Activated CD4-positive, alpha-beta T cell treated with anti-CD3 and anti-CD28 coated beads, Interleukin-2, amount 10 ng/mL, durations not matched to agents 24 days and 14 days (primary cell): Measurements from ENCODE around the gene TIAM1. TPM values are rescaled to one million over a fixed set of nuclear protein-coding genes. Genes with fewer than 3 reads are reported as not detected.

ENCODE experiments used
- DNase-seq: peaks from one replicate; pipeline ENCODE4 v3.0.0; 2022
- H3K27ac Mint-ChIP-seq: one replicate; pipeline ENCODE4 v1.8.0; 2022; ENCODE audit warnings: mild to moderate bottlenecking, mixed read lengths
- H3K27me3 Mint-ChIP-seq: one replicate; pipeline ENCODE4 v1.8.0; 2022; ENCODE audit warnings: mixed read lengths
- H3K36me3 Mint-ChIP-seq: one replicate; pipeline ENCODE4 v1.8.0; 2022; ENCODE audit warnings: low read depth, mild to moderate bottlenecking, mixed read lengths
- H3K4me1 Mint-ChIP-seq: one replicate; pipeline ENCODE4 v1.8.0; 2021; ENCODE audit warnings: mixed read lengths
- H3K4me3 Mint-ChIP-seq: one replicate; pipeline ENCODE4 v1.8.0; 2022; ENCODE audit warnings: mild to moderate bottlenecking, moderate library complexity, mixed read lengths
- H3K9me3 Mint-ChIP-seq: one replicate; pipeline ENCODE4 v1.8.0; 2021; ENCODE audit warnings: mixed read lengths
- intact Hi-C: fragments of 100-400 bp; cut with micrococcal nuclease; formaldehyde crosslinking; loops from one replicate; pipeline ENCODE4 v1.15.1; 2023
- total RNA-seq: library from RNA; stranded (reverse); gene quantifications from 2 replicates; pipeline ENCODE4 v1.2.3, GENCODE V29; 2022

The TIAM1 gene
- total RNA-seq, 1 donor from 2014 or later: 104 TPM

- Mint-ChIP-seq H3K9me3 (no peaks in the 10 kb centered on the region), H3K27ac (no peak overlapping the region), H3K4me1 (peaks cover 12% of the 10 kb centered on the region), H3K36me3 (peaks cover 16% of the 10 kb centered on the region), H3K27me3 (no peaks in the 10 kb centered on the region), H3K4me3 (no peak overlapping the region)
- intact Hi-C loops: no loop called here
- no peak for DNase-seq
Measured at GRCh38 chr21:31257265-31257664, 86.8 kb downstream of the TIAM1 start.

DNA sequence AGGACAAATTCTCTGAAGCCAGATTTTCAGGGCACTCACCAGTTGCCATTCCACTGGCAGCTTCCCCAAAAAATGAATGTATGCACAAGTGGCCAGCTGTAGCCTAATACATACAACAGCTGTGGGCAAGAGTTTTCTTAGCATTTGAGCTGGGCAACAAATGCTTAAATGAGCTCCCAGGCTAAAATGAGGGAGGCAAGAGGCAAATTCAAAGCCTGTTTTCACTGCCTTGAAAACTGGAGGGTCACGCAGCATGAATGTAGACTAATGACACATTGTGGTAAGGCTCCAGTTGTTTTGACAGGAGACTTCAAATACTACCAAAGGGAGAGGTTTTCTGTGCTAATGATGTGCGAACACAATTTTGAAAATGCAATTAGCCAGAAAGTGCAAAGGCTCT lies 88.2 kb downstream of the TIAM1 start:
- no peak overlapping the region for H3K27ac Mint-ChIP-seq
- peaks cover 9% of the 10 kb centered on the region for H3K4me1 Mint-ChIP-seq
- no peaks in the 10 kb centered on the region for H3K9me3 Mint-ChIP-seq
- intact Hi-C loops: no loop called here
- no peak for DNase-seq
- no peaks in the 10 kb centered on the region for H3K27me3 Mint-ChIP-seq
- peaks cover 18% of the 10 kb centered on the region for H3K36me3 Mint-ChIP-seq
- H3K4me3 Mint-ChIP-seq: no peak overlapping the region

DNA sequence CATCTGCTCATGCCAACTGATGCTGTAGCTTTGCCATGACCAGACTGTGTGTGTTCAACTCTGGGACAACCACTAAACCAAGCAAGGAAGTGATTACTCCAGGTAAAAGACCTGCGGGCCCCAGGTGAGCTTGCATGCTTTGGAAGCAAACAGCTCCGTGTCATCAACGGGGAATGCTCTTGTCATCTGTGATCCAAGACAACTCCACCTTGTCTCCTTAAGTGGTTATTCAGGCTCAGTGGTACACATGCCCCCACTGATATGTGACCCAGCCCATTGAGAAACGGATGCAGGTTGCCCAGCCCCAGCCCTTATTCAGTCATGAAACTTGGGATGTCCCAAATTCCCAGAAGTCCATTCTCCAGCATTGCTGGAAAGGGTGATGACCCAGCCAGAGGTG lies 89.0 kb downstream of the TIAM1 start:
- Mint-ChIP-seq H3K27ac (no peak overlapping the region), H3K27me3 (no peaks in the 10 kb centered on the region), H3K9me3 (no peaks in the 10 kb centered on the region), H3K36me3 (peaks cover 24% of the 10 kb centered on the region), H3K4me1 (peaks cover 6% of the 10 kb centered on the region), H3K4me3 (no peak overlapping the region)
- no peak for DNase-seq
- intact Hi-C loops: no loop called here

DNA sequence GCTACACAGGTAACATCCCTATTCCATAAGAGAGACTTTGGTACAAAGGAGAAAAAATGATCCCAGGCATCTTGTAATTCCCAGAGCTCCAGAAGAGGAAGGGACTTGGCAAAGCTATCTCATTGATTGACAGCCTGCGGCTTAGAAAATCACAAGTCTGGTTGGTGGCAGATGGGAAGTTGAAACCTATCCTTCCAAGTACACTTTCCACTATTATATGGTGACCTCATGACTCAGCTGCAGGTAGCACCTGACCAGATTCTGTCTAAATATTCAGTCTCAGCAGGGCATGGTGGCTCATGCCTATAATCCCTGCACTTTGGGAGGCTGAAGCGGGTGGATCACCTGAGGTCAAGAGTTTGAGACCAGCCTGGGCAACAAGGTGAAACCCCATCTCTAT lies 89.9 kb downstream of the TIAM1 start:
- Mint-ChIP-seq H3K4me3 (no peak overlapping the region), H3K36me3 (peaks cover 28% of the 10 kb centered on the region), H3K4me1 (peaks cover 6% of the 10 kb centered on the region), H3K9me3 (no peaks in the 10 kb centered on the region), H3K27ac (no peak overlapping the region), H3K27me3 (no peaks in the 10 kb centered on the region)
- DNase-seq: no peak
- intact Hi-C loops: no loop called here

DNA sequence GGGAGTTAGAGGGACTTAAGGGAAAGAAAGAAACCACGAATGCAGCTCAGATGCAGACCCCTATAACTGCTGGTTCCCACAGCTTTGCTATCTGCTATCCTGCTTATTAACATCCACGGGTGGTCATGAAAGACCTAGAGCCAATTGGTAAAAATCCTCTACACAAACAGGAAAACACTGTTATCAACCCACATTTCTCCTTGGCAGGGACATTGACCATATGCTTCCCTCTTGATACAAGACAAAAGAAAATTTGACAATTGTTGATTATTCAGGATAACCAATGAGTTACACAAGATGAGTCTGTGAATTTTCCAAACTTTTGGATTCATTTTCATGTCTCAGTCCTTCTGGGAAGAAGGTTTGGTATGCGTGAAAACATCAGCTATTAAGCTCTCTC lies 90.4 kb downstream of the TIAM1 start:
- intact Hi-C loops: no loop called here
- Mint-ChIP-seq H3K36me3 (peaks cover 33% of the 10 kb centered on the region), H3K4me3 (no peak overlapping the region), H3K4me1 (peaks cover 6% of the 10 kb centered on the region), H3K27ac (no peak overlapping the region), H3K27me3 (no peaks in the 10 kb centered on the region), H3K9me3 (no peaks in the 10 kb centered on the region)
- DNase-seq: no peak

- intact Hi-C loops: no loop called here
- no peak for DNase-seq
- H3K36me3 Mint-ChIP-seq: peaks cover 33% of the 10 kb centered on the region
- no peaks in the 10 kb centered on the region for H3K9me3 Mint-ChIP-seq
- no peaks in the 10 kb centered on the region for H3K27me3 Mint-ChIP-seq
- H3K4me1 Mint-ChIP-seq: peaks cover 3% of the 10 kb centered on the region
- no peak overlapping the region for H3K4me3 Mint-ChIP-seq
- H3K27ac Mint-ChIP-seq: no peak overlapping the region
Measured at GRCh38 chr21:31252611-31253010, 91.5 kb downstream of the TIAM1 start.

- Mint-ChIP-seq H3K36me3 (peaks cover 34% of the 10 kb centered on the region), H3K9me3 (no peaks in the 10 kb centered on the region), H3K4me3 (no peak overlapping the region), H3K27ac (no peak overlapping the region), H3K27me3 (no peaks in the 10 kb centered on the region), H3K4me1 (peaks cover 3% of the 10 kb centered on the region)
- no peak for DNase-seq
- intact Hi-C loops: no loop called here
Measured at GRCh38 chr21:31252091-31252490, 92.0 kb downstream of the TIAM1 start.

- Mint-ChIP-seq H3K27ac (no peak overlapping the region), H3K4me3 (no peak overlapping the region), H3K36me3 (peaks cover 36% of the 10 kb centered on the region), H3K4me1 (peaks cover 3% of the 10 kb centered on the region), H3K27me3 (no peaks in the 10 kb centered on the region), H3K9me3 (no peaks in the 10 kb centered on the region)
- intact Hi-C loops: no loop called here
- DNase-seq: no peak
Measured at GRCh38 chr21:31251686-31252085, 92.4 kb downstream of the TIAM1 start.

- Mint-ChIP-seq H3K27ac (no peak overlapping the region), H3K27me3 (no peaks in the 10 kb centered on the region), H3K9me3 (peaks cover 11% of the 10 kb centered on the region), H3K36me3 (peaks cover 60% of the 10 kb centered on the region), H3K4me1 (no peaks in the 10 kb centered on the region), H3K4me3 (no peak overlapping the region)
- DNase-seq: no peak
- intact Hi-C loops: no loop called here
Measured at GRCh38 chr21:31248598-31248997, 95.5 kb downstream of the TIAM1 start.

- intact Hi-C loops: no loop called here
- H3K27ac Mint-ChIP-seq: no peak overlapping the region
- peaks cover 82% of the 10 kb centered on the region for H3K36me3 Mint-ChIP-seq
- H3K27me3 Mint-ChIP-seq: no peaks in the 10 kb centered on the region
- H3K4me3 Mint-ChIP-seq: no peak overlapping the region
- H3K9me3 Mint-ChIP-seq: peaks cover 32% of the 10 kb centered on the region
- no peak for DNase-seq
- peaks cover 2% of the 10 kb centered on the region for H3K4me1 Mint-ChIP-seq
Measured at GRCh38 chr21:31243611-31244010, 100.5 kb downstream of the TIAM1 start.

DNA sequence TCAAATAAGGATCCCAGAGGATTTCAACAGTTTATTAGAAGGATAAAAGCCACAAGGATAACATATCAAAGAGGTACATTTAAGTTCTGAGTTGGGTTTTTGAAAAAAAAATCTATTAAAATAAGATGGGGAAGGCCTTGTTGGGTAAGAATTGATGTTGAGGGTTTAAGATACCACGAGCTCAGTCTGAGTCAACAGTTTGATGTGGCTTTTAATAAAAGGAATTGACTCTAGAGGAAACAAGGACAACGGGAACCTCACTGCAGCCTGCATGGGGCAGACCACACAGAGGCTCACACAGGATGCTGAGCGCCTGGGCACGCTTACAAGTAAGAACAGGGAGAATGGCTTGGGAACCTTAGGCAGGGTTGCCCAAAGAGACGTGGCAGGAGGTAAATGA lies 107.5 kb downstream of the TIAM1 start:
- peak; percentile 66 for DNase-seq
- Mint-ChIP-seq H3K4me3 (no peak overlapping the region), H3K9me3 (peaks cover 20% of the 10 kb centered on the region), H3K27me3 (no peaks in the 10 kb centered on the region), H3K27ac (peak overlapping the region; percentile 14), H3K4me1 (peaks cover 24% of the 10 kb centered on the region), H3K36me3 (peaks cover 70% of the 10 kb centered on the region)
- intact Hi-C loops: no loop called here

GRCh38 chr21:31235671-31236450 lies 108.2 kb downstream of the TIAM1 start:
- Mint-ChIP-seq H3K27me3 (no peaks in the 10 kb centered on the region), H3K36me3 (peaks cover 69% of the 10 kb centered on the region), H3K4me3 (no peak overlapping the region), H3K9me3 (peaks cover 14% of the 10 kb centered on the region), H3K4me1 (peaks cover 24% of the 10 kb centered on the region), H3K27ac (peak overlapping the region; percentile 59)
- intact Hi-C loops: no loop called here
- no peak for DNase-seq

GRCh38 chr21:31234936-31235335 lies 109.1 kb downstream of the TIAM1 start:
- no peak overlapping the region for H3K4me3 Mint-ChIP-seq
- intact Hi-C loops: no loop called here
- no peaks in the 10 kb centered on the region for H3K27me3 Mint-ChIP-seq
- H3K27ac Mint-ChIP-seq: no peak overlapping the region
- peaks cover 66% of the 10 kb centered on the region for H3K36me3 Mint-ChIP-seq
- peaks cover 6% of the 10 kb centered on the region for H3K9me3 Mint-ChIP-seq
- peaks cover 24% of the 10 kb centered on the region for H3K4me1 Mint-ChIP-seq
- DNase-seq: no peak

GRCh38 chr21:31233711-31234110 lies 110.3 kb downstream of the TIAM1 start:
- H3K27ac Mint-ChIP-seq: no peak overlapping the region
- no peaks in the 10 kb centered on the region for H3K27me3 Mint-ChIP-seq
- H3K4me1 Mint-ChIP-seq: peaks cover 27% of the 10 kb centered on the region
- no peak for DNase-seq
- H3K4me3 Mint-ChIP-seq: no peak overlapping the region
- intact Hi-C loops: no loop called here
- H3K9me3 Mint-ChIP-seq: peaks cover 6% of the 10 kb centered on the region
- peaks cover 66% of the 10 kb centered on the region for H3K36me3 Mint-ChIP-seq

DNA sequence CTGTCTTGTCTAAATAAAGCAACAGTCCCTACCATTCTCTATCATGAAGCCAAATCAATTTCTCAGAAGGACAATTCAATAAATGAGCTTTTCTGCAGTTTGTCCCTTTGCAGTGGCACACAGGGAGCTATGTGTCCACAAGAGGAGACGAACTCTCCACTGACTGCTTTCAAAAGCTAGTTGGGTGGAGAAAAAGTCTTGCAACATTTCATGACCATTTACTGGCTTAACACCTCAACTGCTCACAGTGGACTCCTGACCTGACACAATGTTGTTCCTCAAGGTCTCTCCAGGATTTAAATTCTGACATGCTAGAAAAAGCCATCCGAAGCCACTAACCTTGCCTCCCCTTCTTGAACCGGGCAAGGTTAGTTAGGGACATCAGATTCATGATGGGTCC lies 111.7 kb downstream of the TIAM1 start:
- no peaks in the 10 kb centered on the region for H3K27me3 Mint-ChIP-seq

More for the DNA sequence above, 111.7 kb downstream of the TIAM1 start:
- Mint-ChIP-seq H3K27ac (no peak overlapping the region), H3K36me3 (peaks cover 62% of the 10 kb centered on the region), H3K4me1 (peaks cover 24% of the 10 kb centered on the region), H3K9me3 (peaks cover 6% of the 10 kb centered on the region), H3K4me3 (no peak overlapping the region)
- DNase-seq: no peak
- intact Hi-C loops: no loop called here
